Measurements from ENCODE around the gene HECTD3.
A peak's percentile ranks its signal among the peaks of the same experiment; 100 is the strongest.

Gene HECTD3

DNA sequence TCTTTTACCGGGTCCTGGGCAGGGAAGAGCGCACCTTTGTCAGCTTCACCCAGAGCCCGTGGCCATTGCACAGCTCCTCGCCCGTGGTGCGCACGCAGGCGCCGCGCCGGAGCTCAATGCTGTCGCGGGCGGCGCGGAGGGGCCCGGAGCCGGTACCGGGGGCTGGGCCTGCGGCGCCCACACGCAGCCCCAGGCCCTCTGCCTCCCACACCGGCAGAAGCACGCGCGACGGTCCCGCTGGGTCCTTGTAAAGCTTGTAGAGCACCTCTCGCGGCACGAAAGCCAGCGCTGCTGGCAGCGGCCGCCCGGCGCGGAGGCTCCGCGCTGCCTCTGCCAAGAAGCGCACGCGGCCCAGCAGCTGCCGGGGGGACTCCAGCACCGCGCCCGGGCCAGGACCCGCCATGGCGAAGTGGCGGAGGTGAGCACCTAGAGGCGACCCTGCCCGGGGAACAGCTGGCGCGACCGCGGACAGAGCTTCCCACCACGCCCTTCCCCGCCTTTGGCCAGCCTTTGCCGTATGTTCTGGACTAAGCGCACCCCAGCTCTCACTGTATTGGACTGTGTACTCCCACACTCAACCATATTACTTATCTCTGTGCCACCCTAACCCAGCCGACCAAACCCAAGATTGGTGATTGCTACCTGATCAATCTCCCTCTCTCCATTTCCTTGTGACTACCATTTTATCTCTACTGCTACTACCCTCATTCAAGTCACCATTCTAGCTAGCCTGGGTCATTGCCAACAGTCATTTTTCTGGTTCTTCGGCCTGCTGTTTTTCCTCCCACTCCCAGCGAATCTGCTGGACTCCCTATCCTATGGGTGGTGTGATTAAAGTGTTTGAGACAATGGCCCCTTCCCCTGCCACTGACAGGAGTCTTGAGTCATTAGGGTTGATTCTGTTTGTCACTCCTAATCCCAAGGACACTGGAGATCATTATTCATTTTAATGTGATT lies at the start of gene HECTD3:
TSS of gene HECTD3 (minus strand) at position 470 of the 957 bp plus-strand sequence. CDS start at position 403, 67 bp downstream.
- peak; percentile 41 to 46 for DNase-seq (ENCODE audit: low read depth in 2 of 2)

GRCh38 chr1:45059829-45060228 lies 48.7 kb upstream of the HECTD3 start:
- DNase-seq (ENCODE audit: low read depth in 2 of 2), result no peak

- DNase-seq (ENCODE audit: low read depth in 2 of 2), result no peak
These were observed 46.4 kb upstream of the HECTD3 start for GRCh38 chr1:45057542-45057941.

GRCh38 chr1:45051005-45051772 lies 40.1 kb upstream of the HECTD3 start:
- no peak for DNase-seq (ENCODE audit: low read depth in 2 of 2)

DNA sequence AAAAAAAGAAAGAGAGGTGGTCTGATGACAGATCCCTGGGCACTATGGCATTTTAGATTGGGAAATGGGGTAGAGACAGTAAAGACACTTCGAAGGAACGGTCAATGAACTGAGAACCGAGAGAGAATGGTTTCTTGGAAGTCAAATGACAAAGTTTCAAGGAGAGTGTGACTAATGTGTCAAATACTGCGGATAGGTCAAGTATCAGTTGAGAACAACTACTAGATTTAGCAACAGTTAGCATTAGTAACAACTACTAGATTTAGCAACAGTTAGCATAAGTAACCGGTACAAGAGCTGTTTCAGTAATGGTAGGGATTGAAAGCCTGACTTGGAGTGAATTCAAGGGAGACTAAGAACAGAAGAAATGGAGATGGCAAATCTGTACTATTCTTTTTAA lies 35.9 kb upstream of the HECTD3 start:
- no peak for DNase-seq (ENCODE audit: low read depth in 2 of 2)

GRCh38 chr1:45044916-45045315 lies 33.8 kb upstream of the HECTD3 start:
- no peak for DNase-seq (ENCODE audit: low read depth in 2 of 2)

DNA sequence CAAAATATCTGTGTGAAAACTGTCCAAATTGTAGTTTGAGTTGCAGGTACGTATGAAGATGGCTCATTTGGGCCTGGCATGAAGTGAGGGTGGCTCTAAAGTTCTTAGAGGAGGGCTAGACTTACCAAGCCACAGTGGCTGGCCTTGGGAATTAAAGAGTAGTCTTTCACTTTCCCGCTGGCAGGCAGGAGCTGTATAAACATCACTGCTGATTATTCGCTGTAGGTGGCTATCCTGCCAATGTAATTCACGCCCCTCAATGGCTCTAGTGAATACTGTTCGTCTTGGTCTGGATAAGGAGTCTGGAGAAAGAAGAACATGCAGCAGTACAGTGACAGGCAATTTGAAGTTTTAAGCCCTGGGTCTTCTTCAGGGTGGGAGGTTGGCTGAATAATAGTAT lies 32.0 kb upstream of the HECTD3 start:
- DNase-seq (ENCODE audit: low read depth in 2 of 2), result no peak

GRCh38 chr1:45040297-45040696 lies 29.2 kb upstream of the HECTD3 start:
- no peak for DNase-seq (ENCODE audit: low read depth in 2 of 2)

DNA sequence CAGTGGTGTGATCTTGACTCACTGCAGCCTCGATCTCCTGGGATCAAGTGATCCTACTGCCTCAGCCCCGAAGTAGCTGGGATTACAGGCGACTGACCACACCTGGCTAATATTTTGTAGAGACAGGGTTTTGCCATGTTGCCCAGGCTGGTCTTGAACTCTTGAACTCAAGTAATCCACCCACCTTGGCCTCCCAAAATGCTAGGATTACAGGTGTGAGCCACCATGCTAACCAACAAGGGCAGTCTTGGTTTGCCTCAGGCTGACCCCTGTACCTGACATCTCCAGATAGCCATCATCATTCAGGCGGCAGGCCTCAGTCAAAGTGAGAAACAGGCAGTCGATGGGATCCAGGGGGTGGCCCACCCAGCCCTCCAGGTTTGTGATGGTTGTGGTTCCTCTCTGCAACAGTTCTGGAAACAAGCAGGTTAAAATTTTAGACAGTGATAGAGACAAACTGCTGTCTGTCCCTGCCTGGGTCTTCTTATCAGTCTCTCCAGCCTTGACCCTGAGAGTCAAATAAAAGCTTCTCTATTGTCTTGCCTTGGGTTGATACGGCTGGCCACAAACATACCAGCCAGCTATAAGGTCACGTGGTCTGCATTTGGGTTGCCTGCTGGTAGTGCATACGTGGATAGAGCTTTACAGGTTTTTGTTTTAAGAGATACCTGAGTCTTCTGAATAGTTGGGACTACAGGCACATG lies 27.7 kb upstream of the HECTD3 start:
- no peak for DNase-seq (ENCODE audit: low read depth in 2 of 2)

DNA sequence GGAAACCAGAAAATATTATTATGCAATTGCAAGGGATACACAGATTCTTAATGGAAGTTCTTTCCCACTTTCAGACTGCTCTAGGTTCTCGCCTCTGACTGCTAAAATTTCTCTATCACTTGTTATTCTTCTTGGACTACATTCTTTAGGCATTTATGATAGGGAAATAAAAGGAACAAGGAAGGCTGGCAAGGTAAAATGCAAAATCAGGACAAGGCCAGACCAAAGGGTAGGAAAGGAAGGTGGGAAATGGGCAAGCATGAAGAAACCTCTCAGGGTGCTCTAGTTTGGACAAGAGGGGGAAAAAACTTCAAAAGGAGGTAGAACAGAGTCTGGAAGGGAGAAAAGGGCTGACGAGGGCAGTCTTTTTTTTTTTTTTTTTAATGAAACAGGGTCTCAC lies 27.1 kb upstream of the HECTD3 start:
- DNase-seq (ENCODE audit: low read depth in 2 of 2), result no peak

DNA sequence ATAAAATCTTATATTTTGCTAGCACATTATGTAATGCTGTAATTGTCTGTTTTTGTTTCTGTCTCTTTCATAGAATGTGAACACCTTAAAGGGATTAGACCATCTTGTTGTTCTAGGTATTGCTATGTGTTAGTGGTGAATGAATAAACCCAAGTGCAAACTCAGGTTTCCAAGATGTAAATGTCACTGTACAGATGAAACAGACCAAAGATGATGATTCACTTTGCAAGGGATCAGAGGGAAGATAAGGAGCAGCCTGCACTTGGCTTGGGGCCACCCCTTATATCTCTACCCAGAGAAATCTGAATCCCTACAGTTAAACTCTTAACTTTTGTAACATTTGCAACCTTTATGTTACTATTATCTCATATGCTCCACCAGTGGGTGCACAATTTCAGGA lies 26.3 kb upstream of the HECTD3 start:
- no peak for DNase-seq (ENCODE audit: low read depth in 2 of 2)

- DNase-seq (ENCODE audit: low read depth in 2 of 2), result no peak
These were observed 24.6 kb upstream of the HECTD3 start for GRCh38 chr1:45035631-45036301.

DNA sequence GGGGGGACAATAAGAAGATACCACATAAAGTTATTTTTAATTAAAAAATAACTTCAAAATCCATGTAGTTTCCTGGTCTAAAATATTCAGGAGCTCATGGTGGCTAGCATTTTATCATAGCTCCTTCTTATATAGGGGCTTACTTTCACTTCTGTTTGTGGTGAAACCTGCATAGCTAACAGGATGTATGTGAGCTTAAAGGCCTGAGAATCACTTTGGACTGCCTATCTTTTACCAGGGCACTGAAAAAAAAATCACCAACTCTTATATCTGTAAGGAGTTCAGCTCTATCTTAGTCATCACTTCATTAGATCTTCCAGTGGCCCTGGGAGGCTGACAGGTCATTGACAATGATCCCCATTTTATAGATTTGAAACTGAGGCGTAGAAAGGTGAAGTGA lies 22.2 kb upstream of the HECTD3 start:
- DNase-seq (ENCODE audit: low read depth in 2 of 2), result no peak

DNA sequence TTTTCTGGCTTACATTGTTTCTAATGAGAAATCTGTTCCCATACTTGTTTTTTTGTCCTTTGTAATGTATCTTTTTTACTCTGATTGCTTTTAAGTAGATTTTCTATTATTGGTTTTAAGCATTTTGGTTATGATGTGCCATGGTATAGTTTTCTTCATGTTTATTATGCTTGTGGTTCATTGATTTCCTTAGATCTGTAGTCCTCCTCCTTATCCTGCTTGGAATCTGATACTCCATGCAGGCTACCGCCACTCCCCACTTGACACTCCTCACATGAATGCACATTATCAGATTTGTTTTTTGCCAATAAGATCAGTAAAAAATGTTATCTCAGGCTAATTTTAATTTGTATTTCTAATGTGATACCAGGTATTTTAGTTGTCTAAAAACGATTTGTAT lies 21.7 kb upstream of the HECTD3 start:
- DNase-seq (ENCODE audit: low read depth in 2 of 2), result no peak

GRCh38 chr1:45026446-45026845 lies 15.3 kb upstream of the HECTD3 start:
- DNase-seq (ENCODE audit: low read depth in 2 of 2), result no peak

- no peak for DNase-seq (ENCODE audit: low read depth in 2 of 2)
These were observed 12.5 kb upstream of the HECTD3 start for GRCh38 chr1:45023663-45024062.

GRCh38 chr1:45018599-45019230 lies 7.6 kb upstream of the HECTD3 start:
- no peak for DNase-seq (ENCODE audit: low read depth in 2 of 2)

DNA sequence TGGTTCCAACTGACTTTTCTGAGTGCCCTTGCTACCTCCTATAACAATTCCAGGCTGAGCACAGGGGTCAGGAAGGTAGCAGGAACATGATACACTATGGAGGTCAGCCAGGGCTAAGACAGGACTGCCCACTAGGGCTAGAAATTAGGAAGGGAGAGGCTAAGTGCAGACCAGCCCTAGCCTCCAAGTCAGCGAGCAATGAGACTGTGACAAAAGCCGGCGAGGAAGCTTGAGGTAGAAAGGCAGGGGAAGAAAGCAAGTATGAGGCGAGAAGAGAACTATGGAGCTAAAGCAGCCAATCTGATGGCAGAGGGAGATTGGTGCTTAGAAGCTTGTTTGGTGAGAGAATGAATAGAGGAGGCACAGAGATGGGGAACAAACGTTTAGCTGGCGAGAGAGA lies 5.6 kb upstream of the HECTD3 start:
- DNase-seq (ENCODE audit: low read depth in 2 of 2), result no peak

- DNase-seq (ENCODE audit: low read depth in 2 of 2), result no peak
These were observed 5.1 kb upstream of the HECTD3 start for GRCh38 chr1:45016090-45016697.

GRCh38 chr1:45015683-45016082 lies 4.6 kb upstream of the HECTD3 start:
- DNase-seq (ENCODE audit: low read depth in 2 of 2), result no peak

Measured in stimulated activated CD8-positive, alpha-beta memory T cell treated with anti-CD3 and anti-CD28 coated beads, Interleukin-2, amount 100 ng/mL, for 1 hour (primary cell).